Measurements from ENCODE around the gene PRKCE. TPM values are rescaled to one million over a fixed set of nuclear protein-coding genes. Genes with fewer than 3 reads are reported as not detected.

PRKCE gene
- total and polyA plus RNA-seq, 2 donors (not counting 1 experiment from before 2014, with no cell fraction given) = 23.6 to 271 TPM

DNA sequence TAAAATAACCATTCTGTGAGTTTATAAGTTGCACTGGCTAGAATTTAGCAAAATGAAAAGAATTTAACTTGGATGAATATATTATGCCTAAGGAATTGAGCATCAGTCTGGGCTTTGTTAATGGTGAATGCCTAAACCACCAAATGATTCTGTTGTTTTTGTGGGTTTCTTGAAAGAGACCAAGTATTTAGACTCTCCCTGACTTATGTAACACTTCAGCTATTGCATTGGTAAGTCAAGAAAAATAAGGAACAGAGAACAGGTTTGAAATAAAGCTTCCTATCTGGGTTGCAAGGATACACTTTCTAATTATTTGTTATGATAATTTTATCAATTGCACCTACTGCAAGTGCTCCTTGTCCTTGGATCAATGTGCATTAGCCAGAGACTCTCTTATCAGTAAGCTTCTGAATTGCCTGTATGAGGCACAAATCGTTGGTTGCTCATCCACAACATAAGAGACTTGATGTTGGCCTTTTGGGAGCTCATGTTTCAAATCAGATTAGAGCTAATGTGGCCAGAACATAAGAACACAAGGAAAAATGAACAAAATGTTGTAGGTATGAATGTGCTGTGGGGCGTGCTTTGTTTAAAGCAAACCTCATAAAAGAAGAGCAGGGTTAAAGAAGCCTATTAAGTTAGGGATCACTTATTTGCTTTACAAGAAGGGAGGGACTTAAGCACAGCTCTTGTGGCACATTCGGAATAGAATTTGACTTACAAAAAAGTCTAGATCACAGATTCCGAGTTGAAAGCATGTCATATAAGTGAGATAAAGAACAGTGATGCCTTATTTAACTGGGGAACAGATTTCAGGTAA lies 37.2 kb downstream of the PRKCE start:
- Histone ChIP-seq H4K20me1 (ENCODE audit: control insufficient read depth, insufficient read depth, low read length, poor library complexity, severe bottlenecking) (peaks cover 37% of the 10 kb centered on the region), H3K27ac (ENCODE audit: low read length in 2 of 2) (no peak overlapping the region), H3K9me3 (ENCODE audit: control extremely low read depth in 1 of 3, control insufficient read depth in 2 of 3, insufficient read depth in 1 of 3, low read length in 2 of 3) (no peaks in the 10 kb centered on the region), H3K9ac (ENCODE audit: low read length) (no peak overlapping the region), H3K4me1 (ENCODE audit: control insufficient read depth in 2 of 2, insufficient read depth in 2 of 2, low read length in 2 of 2) (peaks cover 43 to 46% of the 10 kb centered on the region in 2 donors), H2AFZ (ENCODE audit: insufficient read depth, low read depth, low read length, poor library complexity, severe bottlenecking) (no peak overlapping the region), H3K4me3 (ENCODE audit: control extremely low read depth in 1 of 5, extremely low read depth in 1 of 5, insufficient read depth in 1 of 5, low read depth in 2 of 5, low read length in 4 of 5) (no peak overlapping the region), H3K79me2 (ENCODE audit: control insufficient read depth, insufficient read depth, low read length) (peaks cover 93% of the 10 kb centered on the region), H3K36me3 (replicated peaks in 1 of 2; ENCODE audit: control extremely low read depth in 1 of 2, control insufficient read depth in 1 of 2, extremely low read depth in 1 of 2, insufficient read depth in 2 of 2, low read length in 1 of 2) (no peaks in the 10 kb centered on the region), H3K4me2 (replicated peaks; ENCODE audit: low read depth, low read length, poor library complexity, severe bottlenecking) (peak overlapping the region; percentile 10), H3K27me3 (replicated peaks in 1 of 4; ENCODE audit: control extremely low read depth in 1 of 4, control insufficient read depth in 3 of 4, insufficient read depth in 4 of 4, low read length in 3 of 4) (no peaks in the 10 kb centered on the region)
- no peaks in the 10 kb centered on the region for H3K9me3 Mint-ChIP-seq (ENCODE audit: insufficient read depth)
- ChIA-PET POLR2A (no interaction called here), CTCF (interaction anchor here (1.0 to 1.5 kb wide), 3 partner anchors 15 to 90 kb away, joined by 3 to 4 read pairs (median 4); no protein-coding TSS in a partner anchor)
- TF ChIP-seq, protein P1, sequence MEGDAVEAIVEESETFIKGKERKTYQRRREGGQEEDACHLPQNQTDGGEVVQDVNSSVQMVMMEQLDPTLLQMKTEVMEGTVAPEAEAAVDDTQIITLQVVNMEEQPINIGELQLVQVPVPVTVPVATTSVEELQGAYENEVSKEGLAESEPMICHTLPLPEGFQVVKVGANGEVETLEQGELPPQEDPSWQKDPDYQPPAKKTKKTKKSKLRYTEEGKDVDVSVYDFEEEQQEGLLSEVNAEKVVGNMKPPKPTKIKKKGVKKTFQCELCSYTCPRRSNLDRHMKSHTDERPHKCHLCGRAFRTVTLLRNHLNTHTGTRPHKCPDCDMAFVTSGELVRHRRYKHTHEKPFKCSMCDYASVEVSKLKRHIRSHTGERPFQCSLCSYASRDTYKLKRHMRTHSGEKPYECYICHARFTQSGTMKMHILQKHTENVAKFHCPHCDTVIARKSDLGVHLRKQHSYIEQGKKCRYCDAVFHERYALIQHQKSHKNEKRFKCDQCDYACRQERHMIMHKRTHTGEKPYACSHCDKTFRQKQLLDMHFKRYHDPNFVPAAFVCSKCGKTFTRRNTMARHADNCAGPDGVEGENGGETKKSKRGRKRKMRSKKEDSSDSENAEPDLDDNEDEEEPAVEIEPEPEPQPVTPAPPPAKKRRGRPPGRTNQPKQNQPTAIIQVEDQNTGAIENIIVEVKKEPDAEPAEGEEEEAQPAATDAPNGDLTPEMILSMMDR (IDR thresholded peaks at IDR 0.05) = no peak
- TF ChIP-seq EZH2 (IDR thresholded peaks at IDR 0.05; ENCODE audit: borderline replicate concordance, insufficient read depth, low read depth, low read length, poor library complexity, severe bottlenecking) = no peak
- H3K27me3 Mint-ChIP-seq = no peaks in the 10 kb centered on the region
- DNase-seq (no peak), ATAC-seq (ENCODE audit: low read depth) (no peak)
- peak overlapping the region; percentile 0 for H3K4me3 Mint-ChIP-seq
- intact Hi-C loops (cut with micrococcal nuclease) = no loop called here
- 83% methylated on average over 3 of the region's 4 CpGs for WGBS (ENCODE audit: insufficient coverage)
- H3K4me1 Mint-ChIP-seq = peaks cover 58% of the 10 kb centered on the region
- peak overlapping the region; percentile 11 for H3K27ac Mint-ChIP-seq

DNA sequence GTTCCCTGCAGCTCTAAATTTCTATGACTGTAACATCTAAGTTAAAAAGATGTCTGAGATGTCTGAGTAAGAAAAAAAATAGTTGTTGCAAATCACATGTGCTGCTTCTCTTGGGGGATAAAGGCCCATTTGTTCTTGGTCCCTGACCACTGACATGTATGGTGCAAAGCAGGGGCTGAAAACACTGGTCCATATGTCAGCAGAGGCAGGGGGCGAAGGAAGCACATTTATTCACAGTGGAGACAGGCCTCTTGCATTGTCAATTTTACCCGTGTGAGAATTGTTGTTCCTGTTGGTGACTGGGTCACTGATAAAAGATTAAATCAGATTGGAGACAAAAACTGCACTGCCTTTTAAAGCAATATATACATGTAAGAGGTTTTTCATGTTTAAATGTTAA lies 38.8 kb downstream of the PRKCE start:
- Mint-ChIP-seq H3K4me1 (peaks cover 49% of the 10 kb centered on the region), H3K27me3 (no peaks in the 10 kb centered on the region), H3K9me3 (ENCODE audit: insufficient read depth) (no peaks in the 10 kb centered on the region), H3K4me3 (peak overlapping the region; percentile 57), H3K27ac (peak overlapping the region; percentile 28)
- no peaks in the 10 kb centered on the region for H3K36me3 ChIP-seq (replicated peaks in 1 of 2; ENCODE audit: control extremely low read depth in 1 of 2, control insufficient read depth in 1 of 2, extremely low read depth in 1 of 2, insufficient read depth in 2 of 2, low read length in 1 of 2)
- peak overlapping the region in 1 of 2 donors; percentile 5 for H3K27ac ChIP-seq (ENCODE audit: low read length in 2 of 2)
- no peak overlapping the region for H2AFZ ChIP-seq (ENCODE audit: insufficient read depth, low read depth, low read length, poor library complexity, severe bottlenecking)
- DNase-seq (no peak), ATAC-seq (ENCODE audit: low read depth) (no peak)
- H3K79me2 ChIP-seq (ENCODE audit: control insufficient read depth, insufficient read depth, low read length) = peaks cover 93% of the 10 kb centered on the region
- H3K4me3 ChIP-seq (ENCODE audit: control extremely low read depth in 1 of 5, extremely low read depth in 1 of 5, insufficient read depth in 1 of 5, low read depth in 2 of 5, low read length in 4 of 5) = no peak overlapping the region
- TF ChIP-seq EZH2 (IDR thresholded peaks at IDR 0.05; ENCODE audit: borderline replicate concordance, insufficient read depth, low read depth, low read length, poor library complexity, severe bottlenecking) = no peak
- TF ChIP-seq, protein P1 (IDR thresholded peaks at IDR 0.05) = no peak
- POLR2A ChIA-PET = no interaction called here
- WGBS (ENCODE audit: insufficient coverage) = no CpG with 5 or more reads among the region's 2 CpGs
- H3K9ac ChIP-seq (ENCODE audit: low read length) = no peak overlapping the region
- peaks cover 52 to 56% of the 10 kb centered on the region in 2 donors for H3K4me1 ChIP-seq (ENCODE audit: control insufficient read depth in 2 of 2, insufficient read depth in 2 of 2, low read length in 2 of 2)
- H3K4me2 ChIP-seq (replicated peaks; ENCODE audit: low read depth, low read length, poor library complexity, severe bottlenecking) = peak overlapping the region; percentile 25
- intact Hi-C loops (cut with micrococcal nuclease) = no loop called here
- H4K20me1 ChIP-seq (ENCODE audit: control insufficient read depth, insufficient read depth, low read length, poor library complexity, severe bottlenecking) = peaks cover 23% of the 10 kb centered on the region
- no peaks in the 10 kb centered on the region for H3K27me3 ChIP-seq (replicated peaks in 1 of 4; ENCODE audit: control extremely low read depth in 1 of 4, control insufficient read depth in 3 of 4, insufficient read depth in 4 of 4, low read length in 3 of 4)
- no peaks in the 10 kb centered on the region for H3K9me3 ChIP-seq (ENCODE audit: control extremely low read depth in 1 of 3, control insufficient read depth in 2 of 3, insufficient read depth in 1 of 3, low read length in 2 of 3)
- CTCF ChIA-PET = interaction anchor here (1.0 to 1.7 kb wide), 2 partner anchors 30 to 89 kb away, joined by 3 to 5 read pairs; no protein-coding TSS in a partner anchor
